HG03354 (cell line): Measurements from ENCODE around the gene NUP88.

Experiments used
- ATAC-seq: cut with Tn5 transposase; IDR thresholded peaks from one replicate; pipeline ENCODE4 v1.9.1; 2021; ENCODE audit warnings: mild to moderate bottlenecking; ENCODE audit not compliant: unreplicated experiment, poor library complexity, severe bottlenecking

Gene NUP88

DNA sequence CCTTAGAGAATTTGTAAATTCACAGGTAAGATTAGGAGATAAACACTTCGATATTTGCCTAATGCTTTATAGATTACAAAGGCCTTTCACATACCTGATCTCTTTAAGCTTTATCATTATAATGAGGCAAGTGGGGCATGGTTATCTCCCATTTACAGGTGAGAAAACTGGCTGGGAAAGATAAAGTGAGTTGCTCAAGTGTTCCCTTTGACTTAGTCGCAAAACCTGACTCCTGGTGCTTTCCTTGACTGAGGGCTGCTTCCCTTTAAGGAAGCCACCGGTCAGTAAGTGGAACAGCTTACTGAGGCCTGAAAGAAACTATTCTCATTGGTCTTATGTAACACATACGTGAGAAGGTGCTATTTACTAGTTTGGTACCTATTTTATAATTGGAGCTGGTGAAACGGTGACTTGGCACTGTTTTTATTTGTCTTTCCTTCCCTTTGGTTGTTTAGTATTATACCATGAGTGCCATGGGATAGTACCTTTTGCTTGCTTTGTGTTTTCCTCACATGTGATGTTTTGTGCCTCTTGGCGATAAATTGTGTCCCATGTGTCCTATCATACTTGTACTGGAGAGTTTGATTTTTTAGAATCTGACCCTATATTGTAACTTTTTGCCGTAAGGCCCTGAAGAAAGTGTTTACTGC, 57.2 kb downstream of the NUP88 start:
- no peak for ATAC-seq

DNA sequence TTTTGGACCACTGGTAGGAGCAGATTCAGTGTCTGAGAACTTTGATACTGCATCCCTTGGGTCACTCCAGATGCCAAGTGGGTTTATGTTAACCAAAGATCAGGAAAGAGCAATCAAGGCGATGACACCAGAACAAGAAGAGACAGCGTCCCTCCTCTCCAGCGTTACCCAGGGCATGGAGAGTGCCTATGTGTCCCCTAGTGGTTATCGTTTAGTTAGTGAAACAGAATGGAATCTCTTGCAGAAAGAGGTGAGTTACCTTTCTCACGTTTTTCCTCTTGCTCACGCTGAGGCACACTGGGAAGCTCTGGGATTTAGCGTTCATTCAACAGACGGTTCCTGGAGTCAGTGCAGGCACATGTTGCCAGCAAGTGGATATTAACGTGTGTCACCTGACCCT, 58.0 kb downstream of the NUP88 start:
- no peak for ATAC-seq

DNA sequence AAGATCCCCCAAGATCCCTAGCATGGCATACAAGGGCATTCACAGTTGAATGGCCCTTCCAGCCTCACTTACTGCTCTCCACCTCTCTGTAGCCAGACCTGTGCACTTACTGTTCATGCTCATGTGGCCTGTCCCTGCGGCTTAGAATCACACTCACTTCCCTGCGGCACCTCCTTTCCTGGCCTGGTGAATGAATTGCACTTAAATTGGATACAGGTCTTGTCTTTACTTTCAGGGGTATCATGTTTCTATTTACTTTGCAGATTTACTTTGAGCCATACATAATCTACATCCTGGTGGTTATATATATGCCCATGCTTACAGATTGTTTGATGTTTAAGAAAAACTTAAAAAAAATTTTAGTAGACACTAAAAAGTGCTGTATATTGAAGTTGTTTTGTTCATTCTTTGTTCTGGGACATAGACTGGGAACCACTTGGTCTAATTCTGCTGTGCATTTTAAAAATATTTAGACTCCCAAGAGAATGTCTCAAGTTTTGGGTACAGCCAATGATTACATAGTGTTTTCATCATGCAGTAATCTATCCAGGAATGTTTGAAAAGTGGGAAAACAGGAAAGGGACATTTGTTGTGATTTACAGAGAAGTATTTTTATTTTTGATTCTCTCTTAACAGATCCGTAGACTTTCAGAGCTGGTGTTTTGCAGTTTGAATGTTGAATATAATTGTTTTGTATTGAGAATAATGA, 63.9 kb downstream of the NUP88 start:
- ATAC-seq = no peak

DNA sequence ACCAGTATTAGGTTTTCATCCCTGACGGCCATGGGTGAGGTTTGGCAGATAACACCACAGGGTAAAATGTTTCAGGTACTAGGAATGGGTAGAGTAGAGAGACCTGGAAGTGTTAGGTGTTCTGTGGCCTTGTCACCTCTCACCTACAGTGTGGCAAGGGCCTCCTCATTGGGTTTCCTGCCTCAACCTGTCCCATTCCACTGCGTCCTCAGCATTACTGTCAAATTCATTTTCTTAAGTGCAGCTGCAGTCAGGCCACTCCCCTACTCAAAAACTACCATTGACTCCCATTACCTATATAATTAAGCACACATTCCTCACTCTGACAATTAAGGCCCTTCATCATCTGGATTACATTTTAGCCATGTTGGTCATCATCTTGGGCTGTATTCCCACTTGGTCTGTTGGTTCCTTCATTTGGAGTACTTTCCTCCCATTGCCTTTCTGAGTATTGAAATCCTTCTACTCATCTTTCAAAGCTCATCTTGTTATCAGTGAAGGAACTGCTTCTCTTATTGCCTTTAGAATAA, 64.5 kb downstream of the NUP88 start:
- no peak for ATAC-seq

DNA sequence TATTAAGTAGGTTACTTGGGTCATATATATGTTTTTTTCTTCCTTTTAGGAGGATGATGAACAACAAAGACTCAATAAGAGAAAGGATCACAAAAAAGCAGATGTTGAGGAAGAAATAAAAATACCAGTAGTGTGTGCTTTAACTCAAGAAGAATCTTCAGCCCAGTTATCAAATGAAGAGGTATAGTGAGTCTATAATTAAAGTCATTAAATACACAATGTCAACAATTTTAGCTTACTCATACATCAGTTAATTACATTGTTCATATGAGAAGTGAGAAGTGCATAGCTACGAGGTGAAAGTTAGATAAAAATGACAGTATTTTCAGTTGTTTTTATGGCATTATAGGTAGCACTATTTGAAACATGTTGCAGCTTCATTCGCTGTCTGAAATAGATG, 65.2 kb downstream of the NUP88 start:
- ATAC-seq = no peak

DNA sequence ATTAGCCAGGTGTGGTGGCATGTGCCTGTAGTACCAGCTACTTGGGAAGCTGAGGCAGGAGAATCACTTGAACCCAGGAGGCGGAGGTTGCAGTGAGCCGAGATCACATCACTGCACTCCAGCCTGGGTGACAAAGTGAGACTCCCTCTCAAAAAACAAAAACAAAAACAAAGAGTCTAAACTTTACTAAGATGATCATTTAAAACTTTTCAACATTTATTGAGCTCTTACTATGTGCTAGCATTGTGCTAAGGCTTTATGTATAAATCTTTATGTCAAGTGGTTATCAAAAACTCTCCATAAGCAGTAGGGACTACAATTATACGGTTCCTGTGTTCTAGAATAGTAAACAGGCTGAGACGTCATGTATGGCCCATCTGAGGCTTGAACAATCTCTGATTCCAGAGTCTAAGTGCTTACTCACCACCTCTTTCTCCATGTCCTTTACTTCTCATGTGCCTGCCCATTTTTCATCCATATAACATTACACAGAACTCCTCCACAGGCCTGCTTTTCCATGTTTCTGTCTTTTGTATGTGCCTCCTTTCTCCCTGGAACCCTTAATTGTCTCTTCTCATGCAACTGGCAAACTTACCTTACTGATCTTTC, 66.7 kb downstream of the NUP88 start:
- no peak for ATAC-seq

DNA sequence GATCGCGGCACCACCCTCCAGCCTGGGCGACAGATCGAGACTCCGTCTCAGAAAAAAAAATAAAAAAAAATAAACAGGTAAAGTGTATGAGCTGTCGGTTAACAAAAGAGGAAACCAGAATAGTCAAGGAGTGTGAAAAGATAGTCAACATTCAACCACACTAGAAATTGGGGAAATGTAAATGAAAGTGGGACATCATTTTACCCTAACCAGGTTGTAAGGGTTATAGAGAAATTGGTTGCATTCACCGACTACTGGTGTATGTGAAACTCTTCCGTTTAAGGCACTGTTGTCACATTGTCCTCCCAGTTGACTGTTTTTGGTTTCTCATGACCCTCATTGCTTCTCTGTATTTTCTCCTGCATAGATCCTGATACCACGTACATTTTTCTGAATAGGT, 74.5 kb downstream of the NUP88 start:
- ATAC-seq = no peak
